SU-DHL-6 (cell line): ENCODE results near the gene AHRR.

Source experiments
- CTCF ChIP-seq: fragments of 200-600 bp; sonication (generic); IDR thresholded peaks from one replicate; pipeline ENCODE4 v1.5.1; 2017; ENCODE audit warnings: antibody characterized with exemption, mild to moderate bottlenecking, low read length, moderate library complexity; ENCODE audit not compliant: insufficient read depth, poor library complexity, severe bottlenecking
- EZH2phosphoT487 ChIP-seq: fragments of 200-600 bp; sonication (generic), shearing (Covaris generic); conservative IDR thresholded peaks from 2 replicates; pipeline ENCODE4 v1.6.1; 2018; ENCODE audit warnings: mild to moderate bottlenecking, antibody characterized with exemption, low read length, moderate library complexity, mixed read lengths

- TF ChIP-seq CTCF (no peak), EZH2phosphoT487 (no peak)
Measured at GRCh38 chr5:430214-430925, 108.9 kb downstream of the AHRR start.
